GM12865 (cell line): ENCODE measurements around the gene TTC5.
"Not testable (repeated sequence)": the region's sequence is repeated elsewhere in the genome, so short reads cannot be mapped to it uniquely, and the experiment has no call there.

Experiments used
- DNase-seq: peaks from one replicate; pipeline ENCODE4 v3.0.0; 2010; ENCODE audit warnings: low read depth
- H3K4me3 ChIP-seq: 2 replicates; pipeline ENCODE4 v1.5.1; 2011; ENCODE audit warnings: mild to moderate bottlenecking, low read depth, low read length, control low read depth
- TF ChIP-seq, protein P1 (sequence below): IDR thresholded peaks from 2 replicates; pipeline ENCODE4 v1.5.1; 2011; ENCODE audit warnings: low read length, control low read depth, low read depth, inconsistent platforms; ENCODE audit not compliant: insufficient read depth; ENCODE audit errors: missing control alignments

Gene TTC5

DNA sequence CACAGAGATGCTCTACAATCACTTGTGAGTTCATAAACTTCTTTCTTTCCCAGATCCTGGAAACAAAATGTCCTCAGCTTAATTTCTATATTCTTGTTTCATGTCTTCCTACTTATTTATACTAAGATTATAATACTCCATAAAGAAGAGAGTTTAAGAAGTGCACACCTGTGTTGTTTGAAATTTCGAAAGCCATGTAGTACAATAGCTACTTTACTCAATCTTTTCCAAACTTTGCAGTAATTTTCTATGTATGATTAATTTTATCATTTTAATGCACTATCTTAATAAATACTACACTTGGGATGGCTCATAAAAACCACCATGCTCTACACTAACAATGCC, 300 bp upstream of the TTC5 start:
- DNase-seq = no peak
- TF ChIP-seq, protein P1, sequence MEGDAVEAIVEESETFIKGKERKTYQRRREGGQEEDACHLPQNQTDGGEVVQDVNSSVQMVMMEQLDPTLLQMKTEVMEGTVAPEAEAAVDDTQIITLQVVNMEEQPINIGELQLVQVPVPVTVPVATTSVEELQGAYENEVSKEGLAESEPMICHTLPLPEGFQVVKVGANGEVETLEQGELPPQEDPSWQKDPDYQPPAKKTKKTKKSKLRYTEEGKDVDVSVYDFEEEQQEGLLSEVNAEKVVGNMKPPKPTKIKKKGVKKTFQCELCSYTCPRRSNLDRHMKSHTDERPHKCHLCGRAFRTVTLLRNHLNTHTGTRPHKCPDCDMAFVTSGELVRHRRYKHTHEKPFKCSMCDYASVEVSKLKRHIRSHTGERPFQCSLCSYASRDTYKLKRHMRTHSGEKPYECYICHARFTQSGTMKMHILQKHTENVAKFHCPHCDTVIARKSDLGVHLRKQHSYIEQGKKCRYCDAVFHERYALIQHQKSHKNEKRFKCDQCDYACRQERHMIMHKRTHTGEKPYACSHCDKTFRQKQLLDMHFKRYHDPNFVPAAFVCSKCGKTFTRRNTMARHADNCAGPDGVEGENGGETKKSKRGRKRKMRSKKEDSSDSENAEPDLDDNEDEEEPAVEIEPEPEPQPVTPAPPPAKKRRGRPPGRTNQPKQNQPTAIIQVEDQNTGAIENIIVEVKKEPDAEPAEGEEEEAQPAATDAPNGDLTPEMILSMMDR = no peak
- H3K4me3 ChIP-seq = peak overlapping the region; percentile 91; the same call in 1 of the 2 replicates

DNA sequence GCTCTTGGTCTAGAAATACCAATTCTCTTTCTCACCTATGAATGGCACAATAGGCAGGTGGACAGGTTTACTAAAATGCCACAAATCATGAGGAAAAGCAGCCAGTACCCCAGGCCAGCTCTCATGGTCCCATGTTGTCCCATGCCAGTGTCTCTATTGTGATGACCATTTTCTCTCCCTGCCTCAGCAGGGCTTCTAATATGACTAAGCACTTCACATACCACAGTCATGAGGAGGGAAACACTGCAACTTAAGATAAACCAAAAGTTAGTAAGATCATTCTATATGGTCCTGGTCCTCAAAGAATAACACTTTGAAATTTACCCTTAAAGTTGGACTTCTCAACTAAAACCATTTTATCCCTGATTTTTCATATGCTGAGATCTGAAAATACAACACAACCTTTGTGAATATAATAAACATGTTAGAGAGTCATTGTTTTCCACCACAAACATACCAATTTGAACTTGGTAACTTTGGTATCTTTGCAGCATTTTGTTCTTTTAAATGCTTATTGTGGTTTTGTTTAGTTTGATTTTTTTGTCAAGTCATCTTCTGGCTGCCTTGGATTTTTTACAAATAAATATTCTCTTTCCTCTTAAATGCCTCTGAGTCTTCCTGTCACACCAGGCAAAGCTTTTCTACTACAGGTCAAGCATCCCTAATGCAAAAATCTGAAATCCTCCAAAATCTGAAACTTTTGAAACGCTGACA, 3.6 kb downstream of the TTC5 start:
- no peak overlapping the region for H3K4me3 ChIP-seq
- TF ChIP-seq, protein P1 = no peak
- peak; percentile 10 for DNase-seq

DNA sequence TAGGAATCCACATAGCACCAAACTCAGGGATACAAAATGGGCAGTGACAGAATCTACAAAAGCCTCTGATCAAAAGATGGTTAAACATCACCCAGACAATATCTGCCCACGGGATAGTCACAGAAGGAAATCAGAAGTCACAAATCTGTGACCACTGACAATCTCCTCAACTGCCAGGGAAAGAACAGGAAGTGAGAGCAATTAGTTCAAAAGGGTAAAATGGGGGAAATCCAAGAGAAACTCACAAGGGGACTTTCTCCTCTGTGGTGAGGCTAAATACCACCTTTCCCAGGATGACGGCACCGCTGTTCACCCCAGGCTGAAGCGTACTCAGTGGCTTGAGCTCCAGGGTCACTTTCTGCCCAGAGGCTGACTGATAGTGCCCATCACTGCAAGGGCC, 10.7 kb downstream of the TTC5 start:
- peak; percentile 73 for DNase-seq
- H3K4me3 ChIP-seq = no peak overlapping the region
- TF ChIP-seq, protein P1 = no peak

DNA sequence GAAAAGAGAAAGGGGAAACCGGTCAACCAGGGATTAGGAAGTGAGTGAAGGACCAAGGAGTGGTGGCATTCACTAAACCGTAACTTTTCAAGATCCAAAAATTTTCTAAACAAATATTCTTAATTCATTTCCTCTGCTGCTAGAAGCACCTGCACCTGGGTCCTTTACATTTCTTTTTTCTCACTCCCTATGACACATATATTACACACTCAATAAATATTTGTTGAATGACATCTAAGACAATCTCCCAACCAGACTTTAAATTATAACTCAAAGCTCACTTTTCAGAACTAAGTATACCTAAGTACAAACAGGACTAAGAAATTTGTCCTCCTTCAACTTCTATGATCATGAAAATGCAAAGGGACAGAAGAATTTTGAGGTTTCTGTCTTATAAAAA, 11.1 kb downstream of the TTC5 start:
- no peak overlapping the region for H3K4me3 ChIP-seq
- TF ChIP-seq, protein P1 = no peak
- no peak for DNase-seq

DNA sequence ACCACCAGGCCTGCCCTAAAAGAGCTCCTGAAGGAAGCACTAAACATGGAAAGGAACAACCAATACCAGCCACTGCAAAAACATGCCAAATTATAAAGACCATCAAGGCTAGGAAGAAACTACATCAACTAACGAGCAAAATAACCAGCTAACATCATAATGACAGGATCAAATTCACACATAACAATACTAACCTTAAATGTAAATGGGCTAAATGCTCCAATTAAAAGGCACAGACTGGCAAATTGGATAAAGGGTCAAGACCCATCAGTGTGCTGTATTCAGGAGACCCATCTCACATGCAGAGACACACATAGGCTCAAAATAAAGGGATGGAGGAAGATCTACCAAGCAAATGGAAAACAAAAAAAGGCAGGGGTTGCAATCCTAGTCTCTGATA, 23.8 kb downstream of the TTC5 start:
- not testable (repeated sequence) for DNase-seq, H3K4me3 ChIP-seq

DNA sequence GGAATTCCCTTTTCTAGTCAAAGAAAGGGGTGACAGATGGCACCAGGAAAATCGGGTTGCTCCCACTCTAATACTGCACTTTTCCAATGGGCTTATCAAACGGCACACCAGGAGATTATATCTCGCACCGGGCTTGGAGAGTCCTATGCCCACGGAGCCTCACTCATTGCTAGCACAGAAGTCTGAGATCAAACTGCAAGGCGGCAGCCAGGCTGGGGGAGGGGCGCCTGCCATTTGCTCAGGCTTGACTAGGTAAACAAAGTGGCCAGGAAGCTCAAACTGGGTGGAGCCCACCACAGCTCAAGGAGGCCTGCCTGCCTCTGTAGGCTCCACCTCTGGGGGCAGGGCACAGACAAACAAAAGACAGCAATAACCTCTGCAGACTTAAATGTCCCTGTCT, 25.5 kb downstream of the TTC5 start:
- not testable (repeated sequence) for DNase-seq, H3K4me3 ChIP-seq

DNA sequence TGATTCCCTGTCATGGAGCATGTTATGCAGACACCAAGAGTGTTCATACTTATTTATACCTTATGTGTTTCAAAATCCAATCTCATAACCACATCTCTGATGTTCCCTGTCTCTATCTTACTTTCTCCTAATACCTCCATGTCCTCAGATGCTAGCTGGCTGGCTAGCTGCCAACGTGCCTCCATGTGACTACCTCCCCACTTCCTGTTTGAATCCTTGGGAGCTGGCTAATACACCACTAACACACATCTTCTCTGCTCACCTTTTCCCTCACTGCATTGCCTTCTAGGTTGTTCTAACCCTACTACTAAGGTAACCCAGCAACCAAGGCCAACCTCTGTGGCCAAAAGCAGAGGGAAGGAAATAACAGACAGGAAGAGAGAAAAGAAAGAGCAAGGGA, 27.3 kb downstream of the TTC5 start:
- no peak overlapping the region for H3K4me3 ChIP-seq
- no peak for DNase-seq

DNA sequence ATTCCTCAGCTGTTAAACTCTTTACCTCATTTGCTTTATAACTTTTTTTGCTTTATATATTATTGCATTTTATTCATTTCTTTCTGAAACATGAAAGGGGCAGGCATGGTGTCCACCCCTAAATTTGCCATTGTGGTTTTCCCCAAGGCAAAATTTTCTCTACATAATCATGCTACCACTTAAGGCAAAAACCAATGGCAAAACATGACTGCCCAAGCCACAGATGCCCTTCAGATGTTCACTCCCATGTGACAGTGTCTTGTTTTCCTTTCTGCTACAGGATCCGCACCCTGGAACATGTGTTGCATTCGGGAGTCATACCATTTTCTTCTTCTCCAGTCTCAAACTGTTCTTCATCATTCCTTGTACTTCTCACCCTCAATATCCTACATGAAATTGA, 28.3 kb downstream of the TTC5 start:
- TF ChIP-seq, protein P1 = no peak
- no peak for DNase-seq
- no peak overlapping the region for H3K4me3 ChIP-seq

More for the DNA sequence above, 27.3 kb downstream of the TTC5 start:
- TF ChIP-seq, protein P1 = no peak
